Neural progenitor cell (in vitro differentiated cells): ENCODE results near the gene MITD1. TPM values are rescaled to one million over a fixed set of nuclear protein-coding genes. Genes with fewer than 3 reads are reported as not detected.

Source experiments
- DNase-seq: peaks from one replicate; pipeline ENCODE4 v3.0.0-alpha.2; 2016; ENCODE audit warnings: low spot score
- H2AFZ ChIP-seq: fragments of 200-600 bp; sonication (generic); replicated peaks from 2 replicates; pipeline ENCODE4 v1.6.1; 2016; ENCODE audit warnings: antibody characterized with exemption
- H3F3A ChIP-seq: fragments of 200-600 bp; sonication (generic); 2 replicates; pipeline ENCODE4 v1.6.1; 2016; ENCODE audit warnings: antibody characterized with exemption, low read depth
- H3K27ac ChIP-seq: fragments of 200-600 bp; sonication (generic); 2 replicates; pipeline ENCODE4 v1.5.1; 2016; ENCODE audit warnings: mild to moderate bottlenecking
- H3K27me3 ChIP-seq: fragments of 200-600 bp; sonication (generic); 2 replicates; pipeline ENCODE4 v1.6.1; 2016; ENCODE audit warnings: mild to moderate bottlenecking, moderate library complexity
- H3K36me3 ChIP-seq: fragments of 200-600 bp; sonication (generic); 2 replicates; pipeline ENCODE4 v1.5.1; 2016
- H3K4me1 ChIP-seq: fragments of 200-600 bp; sonication (generic); 2 replicates; pipeline ENCODE4 v1.6.1; 2016; ENCODE audit warnings: mixed run types
- H3K4me2 ChIP-seq: fragments of 200-600 bp; sonication (generic); 2 replicates; pipeline ENCODE4 v1.6.1; 2016
- H3K4me3 ChIP-seq: fragments of 200-600 bp; sonication (generic); 2 replicates; pipeline ENCODE4 v1.5.1; 2016
- H3K79me2 ChIP-seq: fragments of 200-600 bp; sonication (generic); 2 replicates; pipeline ENCODE4 v1.6.1; 2016; ENCODE audit warnings: low read depth
- H3K9ac ChIP-seq: fragments of 200-600 bp; sonication (generic); 2 replicates; pipeline ENCODE4 v1.6.1; 2016
- H3K9me3 ChIP-seq: fragments of 200-600 bp; sonication (generic); 2 replicates; pipeline ENCODE4 v1.5.1; 2016; ENCODE audit warnings: low read depth
- H4K20me1 ChIP-seq: fragments of 200-600 bp; sonication (generic); 2 replicates; pipeline ENCODE4 v1.6.1; 2016; ENCODE audit warnings: low read depth
- H3K27ac Mint-ChIP-seq: 3 replicates; pipeline ENCODE4 v1.8.0; 2021; ENCODE audit warnings: mixed read lengths
- H3K27me3 Mint-ChIP-seq: 2 replicates; pipeline ENCODE4 v1.8.0; 2022; ENCODE audit warnings: low read depth, mild to moderate bottlenecking, inconsistent platforms, moderate library complexity, mixed read lengths; ENCODE audit not compliant: insufficient read depth
- H3K36me3 Mint-ChIP-seq: 3 replicates; pipeline ENCODE4 v1.8.0; 2021; ENCODE audit warnings: mixed read lengths
- H3K4me1 Mint-ChIP-seq: 3 replicates; pipeline ENCODE4 v1.8.0; 2021; ENCODE audit warnings: mixed read lengths
- H3K4me3 Mint-ChIP-seq: 3 replicates; pipeline ENCODE4 v1.8.0; 2021; ENCODE audit warnings: mild to moderate bottlenecking, moderate library complexity, mixed read lengths
- H3K9me3 Mint-ChIP-seq: 3 replicates; pipeline ENCODE4 v1.8.0; 2020; ENCODE audit warnings: mixed read lengths
- EZH2 ChIP-seq: fragments of 200-600 bp; sonication (generic); IDR thresholded peaks from 2 replicates; pipeline ENCODE4 v1.6.1; 2017; ENCODE audit warnings: antibody characterized with exemption, mild to moderate bottlenecking, moderate library complexity
- EZH2phosphoT487 ChIP-seq: fragments of 200-600 bp; sonication (generic); IDR thresholded peaks from 2 replicates; pipeline ENCODE4 v1.6.1; 2017; ENCODE audit warnings: antibody characterized with exemption
- small RNA-seq: library from RNA; depleted of rRNA; stranded (forward); fragments of <200 nt; gene quantifications from one replicate; pipeline ENCODE3, GENCODE V24; 2015
- total RNA-seq: library from RNA; depleted of rRNA; stranded (reverse); fragments of >200 nt; gene quantifications from 2 replicates; pipeline ENCODE4 v1.2.3, GENCODE V29; 2015; ENCODE audit warnings: low replicate concordance
- TF ChIP-seq, protein P1 (sequence below): fragments of 200-600 bp; sonication (generic); IDR thresholded peaks from 2 replicates; pipeline ENCODE4 v1.5.1; 2017; ENCODE audit warnings: antibody characterized with exemption, mild to moderate bottlenecking

Gene MITD1
- total RNA-seq, 1 donor from 2014 or later = 82.3 TPM

DNA sequence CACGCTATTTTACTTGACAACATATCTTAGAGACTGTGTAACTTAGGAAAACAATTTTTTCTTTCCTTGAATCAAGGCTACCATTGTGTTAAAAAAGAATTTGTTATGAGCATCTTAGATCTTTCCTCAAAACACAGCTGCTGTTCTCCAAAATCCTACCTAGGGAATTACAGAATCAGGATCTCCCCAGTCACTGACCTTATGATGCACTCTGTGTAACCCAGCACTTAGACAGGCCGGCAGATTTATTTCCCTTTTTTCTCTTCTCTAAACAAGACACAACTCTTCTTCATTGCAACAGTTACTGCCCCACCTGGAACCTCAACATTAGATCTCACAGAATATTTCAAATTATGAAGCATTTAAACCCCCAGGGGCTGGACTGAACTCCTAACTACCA, 52.9 kb downstream of the MITD1 start:
- TF ChIP-seq EZH2 (no peak), EZH2phosphoT487 (no peak)
- TF ChIP-seq, protein P1, sequence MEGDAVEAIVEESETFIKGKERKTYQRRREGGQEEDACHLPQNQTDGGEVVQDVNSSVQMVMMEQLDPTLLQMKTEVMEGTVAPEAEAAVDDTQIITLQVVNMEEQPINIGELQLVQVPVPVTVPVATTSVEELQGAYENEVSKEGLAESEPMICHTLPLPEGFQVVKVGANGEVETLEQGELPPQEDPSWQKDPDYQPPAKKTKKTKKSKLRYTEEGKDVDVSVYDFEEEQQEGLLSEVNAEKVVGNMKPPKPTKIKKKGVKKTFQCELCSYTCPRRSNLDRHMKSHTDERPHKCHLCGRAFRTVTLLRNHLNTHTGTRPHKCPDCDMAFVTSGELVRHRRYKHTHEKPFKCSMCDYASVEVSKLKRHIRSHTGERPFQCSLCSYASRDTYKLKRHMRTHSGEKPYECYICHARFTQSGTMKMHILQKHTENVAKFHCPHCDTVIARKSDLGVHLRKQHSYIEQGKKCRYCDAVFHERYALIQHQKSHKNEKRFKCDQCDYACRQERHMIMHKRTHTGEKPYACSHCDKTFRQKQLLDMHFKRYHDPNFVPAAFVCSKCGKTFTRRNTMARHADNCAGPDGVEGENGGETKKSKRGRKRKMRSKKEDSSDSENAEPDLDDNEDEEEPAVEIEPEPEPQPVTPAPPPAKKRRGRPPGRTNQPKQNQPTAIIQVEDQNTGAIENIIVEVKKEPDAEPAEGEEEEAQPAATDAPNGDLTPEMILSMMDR = no peak
- peaks cover 19% of the 10 kb centered on the region for H3K36me3 Mint-ChIP-seq

More for the DNA sequence above, 52.9 kb downstream of the MITD1 start:
- Mint-ChIP-seq H3K4me1 (no peaks in the 10 kb centered on the region), H3K9me3 (peaks cover 28% of the 10 kb centered on the region), H3K4me3 (no peak overlapping the region), H3K27ac (no peak overlapping the region), H3K27me3 (no peaks in the 10 kb centered on the region)
- Histone ChIP-seq H3K36me3 (no peaks in the 10 kb centered on the region), H2AFZ (no peak overlapping the region), H3K9me3 (peaks cover 14% of the 10 kb centered on the region), H3F3A (no peaks in the 10 kb centered on the region), H3K79me2 (no peaks in the 10 kb centered on the region), H3K4me2 (no peak overlapping the region), H3K9ac (no peak overlapping the region), H3K4me1 (no peaks in the 10 kb centered on the region), H3K27ac (no peak overlapping the region), H3K27me3 (no peaks in the 10 kb centered on the region), H3K4me3 (no peak overlapping the region), H4K20me1 (no peaks in the 10 kb centered on the region)
- DNase-seq = no peak

Small RNAs within 50 kb of the gene (small RNA-seq; reads per million reads assigned to genes)
- not detected for gene AC092587.1

Other genes with a start within 250 kb of the MITD1 start
- 0.07 and 0.28 TPM in 2 replicates for gene CRACDL, start 244.8 kb downstream of the MITD1 start, total RNA-seq
- 5.6 and 5.8 TPM in 2 replicates for gene C2orf15, start 39.4 kb downstream of the MITD1 start, total RNA-seq
- gene TSGA10, start 26.1 kb downstream of the MITD1 start, total RNA-seq = 5.8 and 6.6 TPM in 2 replicates
- 9.1 and 9.6 TPM in 2 replicates for gene LIPT1, start 26.1 kb downstream of the MITD1 start, total RNA-seq
- gene MRPL30, start 126 bp upstream of the MITD1 start, total RNA-seq = 67.9 and 110 TPM in 2 replicates
- not detected in 2 replicates for gene LYG2, start 74.6 kb upstream of the MITD1 start, total RNA-seq
- gene LYG1, start 120.1 kb upstream of the MITD1 start, total RNA-seq = 0.53 and 2.1 TPM in 2 replicates
- 59.7 and 109 TPM in 2 replicates for gene TXNDC9, start 155.3 kb upstream of the MITD1 start, total RNA-seq
- 13.4 and 26.8 TPM in 2 replicates for gene EIF5B, start 156.3 kb upstream of the MITD1 start, total RNA-seq